ENCODE data around the gene NUP93.

Gene NUP93

DNA sequence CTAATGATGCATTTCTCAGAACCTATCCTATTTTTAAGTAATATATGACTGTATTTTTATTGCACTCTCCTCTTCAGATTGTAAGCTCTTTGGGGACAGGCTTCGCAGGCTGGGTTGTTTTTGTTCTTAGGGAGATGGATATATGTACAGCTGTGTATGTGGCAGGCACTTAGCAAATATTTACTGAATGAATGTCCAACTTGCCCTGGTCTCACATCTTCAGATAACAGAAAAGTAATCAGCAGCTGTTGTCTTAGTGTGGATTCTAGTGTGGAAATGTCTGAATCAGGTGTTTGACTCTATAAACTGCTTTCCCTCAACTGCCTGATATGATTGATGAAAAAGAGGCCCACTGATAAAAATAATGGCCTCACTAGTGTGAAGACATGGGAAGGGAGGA is 88.0 kb downstream of the NUP93 start:
- DNase-seq (ENCODE audit: low read depth), result no peak

DNA sequence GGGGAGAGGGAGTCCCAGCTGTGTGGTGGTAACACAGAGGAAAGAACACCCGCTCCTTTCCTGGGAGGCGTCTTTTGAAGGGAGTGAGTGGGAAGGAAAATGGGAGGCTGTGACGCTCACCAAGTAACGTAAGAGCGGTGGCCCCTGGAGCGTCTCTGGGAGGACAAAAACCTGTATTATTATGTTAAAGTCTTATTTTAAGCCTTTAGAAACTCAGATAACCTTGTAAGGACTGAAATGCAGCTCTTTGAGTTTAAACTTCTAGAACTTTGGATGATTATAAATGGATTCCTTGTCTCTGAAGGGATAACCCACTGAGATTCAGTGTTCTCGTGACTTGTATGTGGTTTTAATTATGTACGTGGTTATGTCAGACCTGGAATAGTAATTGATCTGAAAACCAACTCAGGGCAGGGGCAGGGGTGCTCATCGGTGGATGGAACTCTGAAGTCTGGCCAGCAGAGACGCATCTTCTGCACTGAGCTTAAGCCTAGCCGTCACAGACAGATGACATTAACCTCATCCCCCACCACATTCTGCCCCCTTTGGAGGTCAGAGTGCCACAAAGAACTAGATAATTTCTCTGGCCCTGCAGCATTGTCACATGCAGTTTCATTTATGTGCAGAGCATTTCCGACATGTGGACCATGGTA is 93.3 kb downstream of the NUP93 start:
- no peak for DNase-seq (ENCODE audit: low read depth)

DNA sequence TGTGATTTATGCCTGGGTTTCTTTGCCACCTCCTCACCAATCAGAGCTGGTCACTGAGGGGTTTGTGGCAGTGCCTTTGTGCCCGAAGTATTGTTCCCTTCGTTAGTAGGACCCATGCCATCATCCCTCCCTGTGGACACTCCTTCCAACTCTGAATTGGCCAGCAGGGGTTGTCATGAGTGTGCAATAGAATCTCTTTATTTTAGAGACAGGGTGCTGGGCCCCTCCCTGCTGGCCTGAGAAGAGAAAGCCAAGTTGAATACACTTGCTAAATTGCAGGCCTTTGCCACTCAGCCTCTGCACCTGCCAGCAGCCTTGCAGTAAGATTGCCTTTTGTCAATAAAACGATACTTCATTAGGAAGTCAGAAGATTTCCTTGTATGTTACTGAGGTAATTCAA is 94.4 kb downstream of the NUP93 start:
- no peak for DNase-seq (ENCODE audit: low read depth)

DNA sequence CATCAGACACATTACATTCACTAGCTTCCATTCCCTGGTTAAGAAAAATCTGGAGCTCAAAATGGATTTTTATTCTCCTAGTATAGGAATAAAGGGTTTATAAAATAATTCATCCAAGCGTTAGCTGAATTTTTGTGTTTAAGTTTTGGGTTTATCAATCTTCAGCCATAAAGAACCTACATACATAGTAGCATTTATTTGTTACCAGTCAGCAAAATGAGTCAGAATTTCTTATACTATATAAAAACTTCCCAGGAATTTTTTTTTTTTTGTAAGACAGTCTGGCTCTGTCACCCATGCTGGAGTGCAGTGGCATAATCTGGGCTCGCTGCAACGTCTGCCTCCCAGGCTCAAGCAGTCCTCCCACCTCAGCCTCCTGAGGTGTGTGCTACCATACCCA is 94.9 kb downstream of the NUP93 start:
- DNase-seq (ENCODE audit: low read depth), result no peak

DNA sequence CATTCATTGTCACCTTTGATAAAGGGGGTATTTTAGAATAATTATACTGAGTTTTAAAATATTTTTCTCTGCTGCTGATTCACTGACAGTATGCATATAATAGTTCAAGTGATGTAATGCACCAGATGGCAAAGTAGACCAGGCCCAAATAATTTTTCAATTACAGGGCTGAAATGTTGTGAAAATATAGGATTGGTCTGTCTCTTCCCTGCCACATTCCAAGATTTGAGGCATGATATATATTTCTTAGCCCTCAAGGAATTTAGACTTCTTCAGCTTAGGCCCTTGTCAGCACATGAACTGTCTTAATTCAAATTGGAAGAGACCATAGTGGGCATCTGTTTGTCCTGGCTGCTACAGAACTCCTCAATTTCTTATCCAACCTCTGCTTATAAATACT is 95.9 kb downstream of the NUP93 start:
- DNase-seq (ENCODE audit: low read depth), result no peak

DNA sequence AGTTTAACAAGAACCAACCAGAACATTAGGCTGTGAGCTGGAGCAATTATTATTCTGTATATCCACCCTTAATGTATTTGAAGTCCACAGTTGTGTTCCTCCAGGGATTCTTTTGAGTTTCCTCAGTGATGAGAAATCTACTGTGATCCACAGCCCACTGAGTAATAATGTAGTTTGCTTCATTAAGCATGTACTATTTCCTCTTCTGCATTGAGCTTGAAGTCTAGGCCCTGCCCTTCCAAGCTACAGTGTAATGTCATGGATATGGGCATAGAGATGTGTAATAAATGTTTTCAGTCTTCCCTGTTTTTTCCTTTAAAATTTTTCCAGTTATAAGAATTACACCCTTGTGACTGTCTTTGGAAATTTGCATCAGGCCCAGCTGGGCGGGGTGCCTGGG is 98.7 kb downstream of the NUP93 start:
- DNase-seq (ENCODE audit: low read depth), result no peak

DNA sequence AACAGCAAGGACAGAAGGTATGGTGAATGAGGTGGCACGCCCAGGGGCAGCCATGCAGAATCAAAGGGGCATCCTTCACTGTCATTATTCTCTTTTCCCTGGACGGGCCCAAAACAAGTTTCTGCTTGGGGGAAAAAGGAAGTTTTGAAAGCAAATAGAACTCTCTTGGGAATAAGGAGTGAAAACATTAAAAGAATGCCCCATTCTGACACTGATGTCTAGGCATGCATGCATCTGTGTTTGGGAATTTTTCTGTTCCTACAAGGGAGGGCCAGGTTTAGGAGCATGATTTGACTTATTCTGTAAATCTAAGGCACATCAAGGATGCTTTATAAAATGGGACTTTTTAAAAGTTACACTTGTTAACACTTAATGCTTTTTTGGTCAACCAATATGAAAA is 100.7 kb downstream of the NUP93 start:
- no peak for DNase-seq (ENCODE audit: low read depth)

DNA sequence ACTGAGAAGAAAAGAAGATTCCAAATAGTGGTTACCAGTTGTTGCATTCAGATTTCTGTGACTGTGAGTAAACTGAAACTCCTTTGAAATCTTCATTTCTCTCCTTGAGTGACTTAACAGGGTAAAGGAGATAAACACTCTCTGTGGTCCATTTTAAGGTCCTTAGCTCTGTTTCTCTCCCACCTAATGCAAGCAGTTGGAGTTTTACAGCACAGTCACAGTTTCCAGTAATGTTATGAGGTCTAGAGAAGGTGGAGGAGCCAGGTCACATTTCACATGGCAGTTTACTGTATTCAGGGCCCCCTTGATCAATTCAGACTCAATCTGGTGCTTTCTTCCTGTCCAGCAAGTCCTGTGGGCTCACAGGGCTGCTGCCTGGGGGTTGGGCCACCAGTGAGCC is 102.8 kb downstream of the NUP93 start:
- DNase-seq (ENCODE audit: low read depth), result no peak

DNA sequence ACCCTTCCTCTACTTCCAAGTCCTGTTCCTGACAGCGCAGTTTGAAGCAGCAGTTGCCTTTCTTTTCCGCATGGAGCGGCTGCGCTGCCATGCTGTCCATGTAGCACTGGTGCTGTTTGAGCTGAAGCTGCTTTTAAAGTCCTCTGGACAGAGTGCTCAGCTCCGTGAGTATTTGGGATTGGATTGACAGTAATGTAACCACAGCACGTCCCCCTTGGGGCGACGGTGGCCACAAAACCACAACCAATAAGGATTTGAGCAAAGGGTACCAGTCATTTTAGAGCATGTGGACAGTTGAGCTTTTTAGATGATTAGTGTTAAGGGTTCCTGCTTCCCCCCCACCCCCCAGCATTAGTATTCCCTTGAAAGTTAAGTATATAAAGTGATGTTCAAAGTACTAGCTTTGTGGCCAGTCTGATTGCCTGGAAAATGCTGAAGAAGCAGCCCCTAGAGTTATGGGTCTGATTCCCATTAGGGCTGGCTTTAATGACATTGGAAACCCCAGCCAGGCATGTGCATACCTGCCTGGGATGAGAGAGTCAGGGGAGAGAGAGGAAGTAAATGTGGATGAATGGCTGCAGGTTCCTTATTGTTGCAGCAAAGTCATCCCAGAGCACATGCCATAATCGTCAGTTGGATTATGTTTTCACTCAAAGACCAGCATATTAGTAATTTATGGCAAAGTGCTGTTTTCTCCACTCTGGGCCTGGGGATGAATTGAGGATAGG is 103.5 kb downstream of the NUP93 start:
- no peak for DNase-seq (ENCODE audit: low read depth)

DNA sequence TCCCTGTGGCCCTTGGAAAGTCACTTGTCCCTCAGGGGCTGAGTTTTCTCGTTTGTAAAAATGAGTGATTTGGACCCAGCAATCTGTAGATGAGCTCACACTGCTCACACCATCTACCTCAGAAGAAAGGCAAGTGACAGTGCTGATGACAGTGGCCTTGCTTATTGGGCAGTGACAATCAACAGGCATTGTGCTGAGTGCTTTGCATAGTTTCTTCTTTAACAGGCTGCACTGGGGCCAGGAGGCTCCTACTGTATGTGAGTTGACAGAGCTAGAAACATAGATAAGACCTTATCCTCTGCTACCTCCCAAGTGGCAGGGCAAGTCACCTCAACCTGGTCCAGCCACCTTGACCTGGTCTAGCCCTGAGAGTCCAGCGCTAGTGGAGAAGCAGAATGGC is 105.4 kb downstream of the NUP93 start:
- no peak for DNase-seq (ENCODE audit: low read depth)

DNA sequence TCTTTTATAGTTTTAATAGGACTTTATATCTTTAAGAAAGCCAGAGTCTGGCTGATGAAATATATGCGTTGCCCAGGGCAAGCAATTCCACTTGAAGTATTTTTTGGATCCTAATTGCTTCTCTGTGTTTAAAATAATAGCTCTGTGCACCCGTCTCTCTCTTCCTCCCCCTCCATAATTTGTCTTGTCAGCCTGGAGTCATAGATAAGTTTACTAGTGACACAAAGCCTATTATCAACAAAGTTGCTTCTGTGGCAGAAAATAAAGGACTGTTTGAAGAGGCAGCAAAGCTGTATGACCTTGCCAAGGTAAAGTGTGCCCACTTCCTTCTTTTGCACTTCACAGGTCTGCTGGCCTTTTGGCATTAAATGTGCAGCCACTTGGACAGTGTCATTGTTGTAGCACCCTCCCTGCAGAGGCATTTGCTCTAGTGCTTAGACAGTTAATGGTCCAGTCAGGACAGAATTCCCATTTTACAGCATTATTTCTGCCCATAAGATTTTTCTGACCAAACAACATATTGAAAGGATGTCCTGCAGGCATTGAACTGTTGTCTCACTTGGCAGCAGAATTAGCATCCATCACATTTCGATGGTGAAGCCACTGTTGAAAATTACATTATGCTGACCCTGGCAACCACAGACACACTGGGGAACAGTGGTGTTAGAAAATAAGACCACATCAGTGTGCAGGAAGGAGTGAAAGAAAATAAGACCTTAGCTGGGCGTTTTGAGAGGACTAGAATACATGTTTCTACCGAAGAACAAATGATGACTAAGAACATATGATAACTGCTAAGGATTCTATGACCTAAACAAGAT is 106.7 kb downstream of the NUP93 start:
- DNase-seq (ENCODE audit: low read depth), result no peak

DNA sequence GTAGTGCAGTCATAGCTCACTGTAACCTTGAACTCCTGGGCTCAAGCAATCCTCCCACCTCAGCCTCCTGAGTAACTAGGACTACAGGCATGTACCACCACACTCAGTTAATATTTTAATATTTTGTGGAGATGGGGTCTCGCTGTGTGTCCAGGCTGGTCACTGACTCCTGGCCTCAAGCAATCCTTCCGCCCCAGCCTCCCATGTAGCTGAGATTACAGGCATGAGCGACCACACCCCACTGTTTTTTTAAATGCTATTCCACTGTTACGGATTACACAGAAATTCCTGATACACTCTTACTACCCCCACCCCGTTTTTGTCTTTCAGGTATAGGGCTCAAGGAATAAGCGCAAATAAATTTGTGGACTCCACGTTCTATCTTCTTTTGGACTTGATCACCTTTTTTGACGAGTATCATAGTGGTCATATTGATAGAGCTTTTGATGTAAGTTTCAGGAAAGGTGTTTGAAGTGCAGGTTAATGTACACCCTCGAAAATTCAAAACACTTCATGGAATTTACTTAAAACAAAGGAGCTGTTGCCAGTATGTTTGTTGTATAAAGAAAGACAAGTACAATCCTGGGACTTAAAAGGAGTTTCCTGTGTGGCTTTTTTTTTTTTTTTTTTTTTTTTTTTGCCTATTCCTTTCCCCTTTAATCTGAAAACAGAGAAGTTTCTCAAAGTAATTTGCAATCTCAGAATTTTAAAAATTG is 108.9 kb downstream of the NUP93 start:
- DNase-seq (ENCODE audit: low read depth), result no peak

DNA sequence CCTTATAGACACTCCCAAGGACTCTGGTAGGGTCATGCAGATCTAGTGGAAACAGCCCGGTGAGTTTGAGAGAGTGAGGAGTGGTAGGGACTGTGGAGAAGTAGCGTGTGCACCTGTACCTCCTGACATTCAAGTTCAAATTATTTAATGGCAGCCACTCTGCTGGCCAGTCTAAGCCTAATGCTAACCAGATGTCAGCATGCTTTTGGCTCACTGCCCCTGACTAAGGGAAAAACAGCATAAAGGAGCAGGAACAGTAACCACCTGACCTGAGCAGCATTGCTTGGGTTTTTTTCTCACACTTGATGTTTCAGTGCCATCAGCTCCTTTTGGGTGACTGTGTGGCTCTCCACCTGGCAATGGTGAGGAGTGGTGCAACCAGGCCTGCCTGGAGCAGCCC is 111.3 kb downstream of the NUP93 start:
- no peak for DNase-seq (ENCODE audit: low read depth)

DNA sequence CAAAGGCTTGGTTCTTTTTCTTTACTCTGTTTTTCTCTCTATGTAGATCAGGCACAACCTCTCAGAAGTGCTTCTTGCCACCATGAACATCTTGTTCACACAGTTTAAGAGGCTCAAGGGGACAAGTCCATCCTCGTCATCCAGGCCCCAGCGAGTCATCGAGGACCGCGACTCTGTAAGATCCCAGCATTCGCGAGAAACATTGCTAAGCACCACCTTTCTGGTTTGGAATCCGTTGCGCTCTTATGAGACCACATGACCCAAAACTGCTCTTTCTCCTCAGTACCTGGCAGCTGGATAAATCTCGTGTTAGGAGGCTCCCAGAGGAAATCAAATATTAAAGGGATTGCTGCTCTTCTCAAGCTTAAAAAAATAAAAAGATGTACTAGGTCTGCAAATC is 111.7 kb downstream of the NUP93 start:
- no peak for DNase-seq (ENCODE audit: low read depth)

DNA sequence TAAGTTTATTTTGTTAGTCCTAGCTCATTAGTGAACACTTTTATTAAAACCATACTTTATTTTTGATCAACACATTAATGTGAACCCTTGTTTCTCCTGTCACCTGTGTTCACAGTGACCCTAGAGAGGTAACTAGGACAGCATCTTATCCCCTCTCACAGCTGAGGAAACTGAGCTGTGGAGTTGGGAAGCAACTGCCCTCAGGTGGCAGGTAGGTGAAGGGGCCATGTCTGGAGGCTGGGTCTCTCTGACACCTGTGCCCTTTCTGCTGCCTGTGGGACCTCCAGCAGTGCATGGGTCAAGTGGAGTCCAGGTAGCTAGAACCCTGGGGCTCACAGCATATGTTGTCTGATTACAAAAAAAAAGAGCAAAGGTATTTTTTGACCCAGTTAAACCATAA is 112.2 kb downstream of the NUP93 start:
- no peak for DNase-seq (ENCODE audit: low read depth)

DNA sequence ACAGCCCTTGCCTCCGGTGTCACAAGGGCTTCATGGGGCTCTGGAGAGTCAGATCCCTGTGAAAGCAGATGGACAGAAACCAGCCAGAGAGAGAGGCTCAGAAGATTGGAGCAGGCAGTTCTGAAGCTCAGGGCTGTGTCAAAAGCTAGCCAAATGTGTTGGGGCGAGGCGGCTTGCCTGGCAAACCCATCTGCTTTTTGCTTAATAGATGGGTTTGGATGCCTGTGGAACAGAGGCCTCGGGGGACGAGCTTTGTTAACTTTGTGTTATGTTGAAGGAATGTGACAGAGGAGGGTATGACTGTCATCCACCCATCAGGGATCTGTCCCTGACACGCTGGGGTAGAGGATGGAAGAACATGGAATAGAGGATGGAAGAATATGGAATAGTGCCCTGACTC is 114.1 kb downstream of the NUP93 start:
- no peak for DNase-seq (ENCODE audit: low read depth)

DNA sequence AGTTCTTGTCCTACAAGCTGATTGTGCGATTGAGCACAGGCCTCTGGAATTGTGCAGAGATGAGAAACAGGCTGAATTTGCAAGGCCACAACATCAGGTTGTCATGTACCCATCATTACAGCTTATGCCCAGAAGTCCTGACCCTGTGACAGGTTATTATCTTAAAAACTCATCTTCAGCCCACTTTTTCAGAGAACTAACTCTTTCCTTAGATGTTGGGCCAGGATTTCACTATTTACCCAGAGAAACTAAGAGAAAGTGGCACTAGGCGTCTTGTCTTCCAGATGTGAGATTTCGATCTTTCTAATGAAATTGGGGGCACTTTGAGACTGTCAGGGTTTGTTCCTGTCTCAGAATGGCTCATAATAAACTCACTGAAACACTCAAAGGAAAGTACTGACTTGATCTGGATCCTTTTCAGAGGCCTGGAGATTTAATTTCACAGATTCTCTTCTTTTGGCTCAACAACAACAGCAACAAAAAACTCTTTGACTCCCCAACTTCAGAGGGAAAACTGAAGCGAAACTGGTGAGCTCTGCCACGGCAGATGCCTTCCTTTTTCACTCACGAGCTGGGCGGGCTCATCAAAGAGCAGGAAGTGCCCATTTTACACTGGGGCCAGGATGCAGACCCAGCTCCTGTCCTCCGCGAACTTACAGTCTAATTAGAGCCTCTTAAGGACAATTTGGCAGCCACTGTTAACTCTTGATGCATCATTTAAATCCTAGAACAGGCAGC is 117.4 kb downstream of the NUP93 start:
- no peak for DNase-seq (ENCODE audit: low read depth)

DNA sequence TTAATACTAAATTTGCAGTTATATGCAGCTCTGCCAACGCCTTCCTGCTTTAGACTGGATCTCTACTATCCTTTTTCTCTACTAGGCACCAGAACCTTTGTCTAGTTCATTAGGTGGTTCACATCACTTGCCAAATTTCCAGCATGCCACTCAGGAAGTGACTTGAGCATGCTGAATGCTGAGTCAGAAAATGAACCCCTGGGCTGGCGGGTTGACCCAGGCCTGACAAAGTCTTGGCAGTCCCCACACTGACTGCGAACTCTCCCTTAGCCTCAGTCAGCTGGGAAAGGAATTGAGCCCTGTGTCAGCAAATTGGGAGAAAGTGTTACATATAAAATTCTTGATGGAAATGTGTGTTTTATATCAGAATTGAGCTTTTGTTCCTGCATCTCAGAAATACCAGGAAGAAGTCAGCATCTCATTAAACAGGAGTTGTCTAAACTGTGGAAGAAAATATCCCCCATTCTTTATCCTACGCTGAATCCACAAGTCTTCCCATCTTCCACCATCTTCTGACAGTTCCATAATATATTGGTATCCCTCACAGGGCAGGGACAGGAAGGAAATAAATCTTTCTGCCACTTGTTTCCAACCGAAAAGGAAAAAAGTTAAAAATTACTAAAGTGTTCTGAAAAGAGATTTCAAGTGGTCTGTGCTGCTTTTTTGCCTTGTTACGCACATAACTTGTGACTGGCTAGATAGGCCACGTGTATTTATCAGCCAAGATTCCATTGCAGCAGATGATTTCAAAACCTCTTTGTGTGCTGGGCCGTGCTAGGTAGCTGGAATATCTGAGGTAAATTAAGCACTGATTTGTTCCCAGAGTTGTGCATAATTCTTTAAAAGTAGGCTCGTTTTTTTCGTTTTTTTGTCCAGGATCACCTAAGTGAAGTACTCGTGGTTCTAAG is 118.4 kb downstream of the NUP93 start:
- no peak for DNase-seq (ENCODE audit: low read depth)

DNA sequence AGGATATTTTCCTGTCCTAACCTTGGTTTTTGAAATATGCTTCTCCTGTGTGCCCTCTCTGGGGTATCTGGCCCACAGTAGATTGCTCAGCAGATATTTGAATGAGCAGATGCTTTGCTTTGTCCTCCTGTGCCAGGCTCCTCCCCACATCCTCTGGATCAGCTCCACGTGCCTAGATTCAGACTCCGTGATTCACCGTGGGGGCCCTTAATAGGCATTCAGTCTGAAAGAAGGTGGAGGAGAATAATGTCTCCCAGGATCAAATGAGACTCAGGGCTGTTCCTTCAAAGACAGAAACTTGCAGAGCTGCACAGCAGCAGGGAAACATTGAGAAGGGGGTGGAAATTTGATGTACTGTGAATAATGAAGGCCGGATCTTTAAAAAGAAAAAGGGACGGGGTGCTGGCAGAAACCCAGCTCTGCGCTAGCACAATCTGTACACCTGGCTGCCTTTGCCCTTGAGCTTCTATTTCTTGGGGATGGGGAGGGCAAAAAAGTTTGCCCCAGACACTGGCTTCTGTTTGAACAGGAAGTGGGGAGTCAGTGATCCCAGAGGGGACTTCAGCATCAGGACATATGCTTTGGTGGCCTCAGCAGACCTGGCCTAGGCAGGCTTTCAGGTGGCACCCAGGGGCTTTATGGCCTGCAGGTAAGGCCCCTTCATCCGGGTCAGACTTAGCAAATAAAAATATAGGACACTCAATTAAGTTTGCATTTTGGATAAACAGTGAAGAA is 119.2 kb downstream of the NUP93 start:
- no peak for DNase-seq (ENCODE audit: low read depth)

All from activated T-helper 9 cell treated with anti-CD3 and anti-CD28 coated beads, Interleukin-2, amount 50 U/mL, for 16 hours (primary cell).